HepG2 (cell line): ENCODE results near the gene MGA. TPM values are rescaled to one million over a fixed set of nuclear protein-coding genes. Genes with fewer than 3 reads are reported as not detected.

ENCODE experiments used
- AHDC1 ChIP-seq: sonication (generic); formaldehyde crosslinking; IDR thresholded peaks from 2 replicates; pipeline ENCODE4 v1.5.1; 2020; ENCODE audit warnings: mild to moderate bottlenecking, missing genetic modification reagents, borderline replicate concordance
- BCL6 ChIP-seq: IDR thresholded peaks from 2 replicates; pipeline ENCODE4 v1.6.1; 2016; ENCODE audit warnings: missing genetic modification reagents, missing compliant biosample characterization
- FOXA3 ChIP-seq: IDR thresholded peaks from 2 replicates; pipeline ENCODE4 v1.6.1; 2016; ENCODE audit warnings: missing genetic modification reagents, missing compliant biosample characterization
- GATAD2A ChIP-seq: IDR thresholded peaks from 2 replicates; pipeline ENCODE4 v1.6.1; 2016
- HDAC2 ChIP-seq: sonication (generic); formaldehyde crosslinking; IDR thresholded peaks from 2 replicates; pipeline ENCODE4 v1.4.0; 2020; ENCODE audit warnings: missing genetic modification reagents
- HNF1A ChIP-seq, 2 experiments: sonication (generic) in 1 of 2; formaldehyde crosslinking in 1 of 2; IDR thresholded peaks; 2 replicates each; pipeline versions ENCODE4 v1.4.0 to v1.6.1; 2016 to 2020; ENCODE audit warnings: borderline replicate concordance in 1 of 2, low read depth in 1 of 2, mild to moderate bottlenecking in 1 of 2, missing genetic modification reagents in 1 of 2
- HNF4A ChIP-seq: sonication (generic); formaldehyde crosslinking; IDR thresholded peaks from 2 replicates; pipeline ENCODE4 v1.4.0; 2020; ENCODE audit warnings: missing genetic modification reagents
- MTF1 ChIP-seq: sonication (generic); formaldehyde crosslinking; IDR thresholded peaks from 2 replicates; pipeline ENCODE4 v1.5.0; 2020; ENCODE audit warnings: missing genetic modification reagents
- MXD1 ChIP-seq: sonication (generic); formaldehyde crosslinking; IDR thresholded peaks from 2 replicates; pipeline ENCODE4 v1.4.0; 2020; ENCODE audit warnings: mild to moderate bottlenecking, missing genetic modification reagents
- NCOA2 ChIP-seq: sonication (generic); formaldehyde crosslinking; IDR thresholded peaks from 2 replicates; pipeline ENCODE4 v1.8.0; 2022; ENCODE audit warnings: inconsistent platforms
- NR2F1 ChIP-seq, 2 experiments: fragments of 450-650 bp in 1 of 2; formaldehyde crosslinking in 1 of 2; IDR thresholded peaks; 2 replicates each; pipeline versions ENCODE4 v1.5.0 to v1.6.1; 2016 to 2020; ENCODE audit warnings: mild to moderate bottlenecking in 1 of 2, missing compliant biosample characterization in 1 of 2, missing genetic modification reagents in 1 of 2, moderate library complexity in 1 of 2
- RCOR2 ChIP-seq: IDR thresholded peaks from 2 replicates; pipeline ENCODE4 v1.6.1; 2016; ENCODE audit warnings: missing biosample characterization, missing genetic modification reagents
- SOX6 ChIP-seq, 2 experiments: fragments of 450-650 bp in 1 of 2; sonication (generic) in 1 of 2; formaldehyde crosslinking in 1 of 2; IDR thresholded peaks; 2 replicates each; pipeline versions ENCODE4 v1.4.0 to v1.6.1; 2017 to 2020; ENCODE audit warnings: antibody characterized with exemption in 1 of 2, mild to moderate bottlenecking in 1 of 2, missing genetic modification reagents in 1 of 2
- SUZ12 ChIP-seq: fragments of 150-350 bp; IDR thresholded peaks from 2 replicates; pipeline ENCODE4 v1.6.1; 2014; ENCODE audit warnings: low read depth, low read length
- TRIM24 ChIP-seq: sonication (generic); formaldehyde crosslinking; IDR thresholded peaks from 2 replicates; pipeline ENCODE4 v1.8.0; 2022; ENCODE audit warnings: mild to moderate bottlenecking, missing genetic modification reagents
- ZFP90 ChIP-seq: sonication (generic); formaldehyde crosslinking; IDR thresholded peaks from 2 replicates; pipeline ENCODE4 v1.8.0; 2022; ENCODE audit warnings: missing genetic modification reagents, mild to moderate bottlenecking, inconsistent platforms, borderline replicate concordance
- ZMYM3 ChIP-seq: sonication (generic); formaldehyde crosslinking; IDR thresholded peaks from 2 replicates; pipeline ENCODE4 v1.5.1; 2020; ENCODE audit warnings: mild to moderate bottlenecking, missing genetic modification reagents
- ZMYM4 ChIP-seq: sonication (generic); formaldehyde crosslinking; IDR thresholded peaks from 2 replicates; pipeline ENCODE4 v1.8.1; 2023; ENCODE audit warnings: mild to moderate bottlenecking, missing genetic modification reagents
- ZNF496 ChIP-seq: sonication (generic); formaldehyde crosslinking; IDR thresholded peaks from 2 replicates; pipeline ENCODE4 v1.8.1; 2023; ENCODE audit warnings: mild to moderate bottlenecking, moderate library complexity, missing genetic modification reagents; ENCODE audit not compliant: insufficient replicate concordance
- ZNF550 ChIP-seq: sonication (generic); formaldehyde crosslinking; IDR thresholded peaks from 2 replicates; pipeline ENCODE4 v1.4.0; 2020; ENCODE audit warnings: mild to moderate bottlenecking, missing genetic modification reagents, borderline replicate concordance
- ZNF605 ChIP-seq: sonication (generic); formaldehyde crosslinking; IDR thresholded peaks from 2 replicates; pipeline ENCODE4 v1.8.0; 2022; ENCODE audit warnings: mild to moderate bottlenecking, missing genetic modification reagents
- polyA plus RNA-seq, 8 experiments: library from polyadenylated mRNA; depleted of rRNA in 3 of 8; stranded (reverse) in 7 of 8; unstranded in 1 of 8; fragments of >200 nt; fragmentation: Illumina TruSeq in 4 of 8; extraction: Trizol in 4 of 8; gene quantifications; 2 replicates each; pipeline versions ENCODE4 v1.2.1 to v1.2.3, GENCODE V29; 2011 to 2016; ENCODE audit warnings: low read depth in 4 of 8, missing spikeins in 1 of 8, mixed read lengths in 1 of 8; ENCODE audit not compliant: insufficient read depth in 1 of 8
- total RNA-seq, 5 experiments: library from RNA; depleted of rRNA; stranded (reverse); fragments of >200 nt; fragmentation: Illumina TruSeq; extraction: Trizol; gene quantifications; 2 replicates each; pipeline ENCODE4 v1.2.3, GENCODE V29; 2016; ENCODE audit warnings: low read depth in 1 of 5

The MGA gene
- total and polyA plus RNA-seq, 2 of the 13 experiments (the other 11 are each of a cell fraction or from before 2014, with no cell fraction given), result 5.3 to 59.0 TPM

DNA sequence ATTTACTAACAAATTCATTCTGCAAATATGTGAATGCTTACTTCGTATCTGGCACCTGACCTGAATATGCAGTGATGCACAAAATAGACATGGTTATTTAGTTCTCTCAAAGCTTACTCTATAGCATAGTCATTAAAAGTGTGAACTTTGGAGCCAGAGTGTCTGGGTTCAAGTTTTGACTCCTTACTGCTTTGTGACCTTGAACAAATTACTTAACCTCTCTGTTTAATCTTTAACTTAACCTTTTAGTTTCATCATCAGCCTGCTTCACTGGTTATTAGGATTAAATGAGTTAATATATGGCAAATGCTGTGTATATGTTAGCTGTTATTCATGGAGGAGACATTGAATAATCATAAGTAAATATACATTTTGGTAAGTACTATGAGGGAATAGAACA lies 12.1 kb upstream of the MGA start (continued):
- TF ChIP-seq ZNF496 (CRISPR knock-in tag) (no peak), BCL6 (CRISPR knock-in tag) (0 out of 2 replicates have a peak, but pooled peaks have one; percentile 38), ZNF550 (CRISPR knock-in tag) (no peak), TRIM24 (CRISPR knock-in tag) (no peak), ZMYM4 (CRISPR knock-in tag) (peak; percentile 18; the same call in 1 of the 2 replicates), FOXA3 (0 out of 2 replicates have a peak, but pooled peaks have one; percentile 9), MXD1 (no peak), NCOA2 (CRISPR knock-in tag) (0 out of 2 replicates have a peak, but pooled peaks have one; percentile 27), SUZ12 (no peak), HNF1A (IDR thresholded peaks at IDR 0.05; ENCODE audit: low read depth) (peak; percentile 81), HNF1A (CRISPR knock-in tag; IDR thresholded peaks at IDR 0.05; ENCODE audit: borderline replicate concordance) (peak; percentile 89; the same call in 1 of the 2 replicates), ZMYM3 (CRISPR knock-in tag) (peak; percentile 80; the same call in 1 of the 2 replicates), AHDC1 (CRISPR knock-in tag) (0 out of 2 replicates have a peak, but pooled peaks have one; percentile 19), HDAC2 (CRISPR knock-in tag) (peak; percentile 28; the same call in 1 of the 2 replicates), NR2F1 (CRISPR knock-in tag; IDR thresholded peaks at IDR 0.05) (peak in 1 of 2 experiments; percentile 55; a peak in 1 of 4 replicates), SOX6 (IDR thresholded peaks at IDR 0.05) (no peak), SOX6 (CRISPR knock-in tag; IDR thresholded peaks at IDR 0.05) (peak; percentile 17; the same call in 1 of the 2 replicates), MTF1 (CRISPR knock-in tag) (no peak), RCOR2 (CRISPR knock-in tag) (peak; percentile 76), ZFP90 (CRISPR knock-in tag) (no peak), ZNF605 (CRISPR knock-in tag) (no peak), GATAD2A (CRISPR knock-in tag) (peak; percentile 71), HNF4A (peak; percentile 84)
